GM19455 (cell line): Measurements from ENCODE around the gene COL4A5.
"Not testable (repeated sequence)": the region's sequence is repeated elsewhere in the genome, so short reads cannot be mapped to it uniquely, and the experiment has no call there.

Experiments used
- ATAC-seq: cut with Tn5 transposase; IDR thresholded peaks from one replicate; pipeline ENCODE4 v1.9.1; 2021; ENCODE audit not compliant: unreplicated experiment

COL4A5 gene

GRCh38 chrX:108439426-108439942 lies at the start of gene COL4A5:
Gene COL4A5, plus strand, starts transcription at chrX:108439838. Its CDS starts 288 bp downstream, at chrX:108440126.
- ATAC-seq: no peak

GRCh38 chrX:108390976-108391717 lies 48.5 kb upstream of the COL4A5 start:
- not testable (repeated sequence) for ATAC-seq

- ATAC-seq: no peak
Observed at GRCh38 chrX:108396188-108396891, 43.3 kb upstream of the COL4A5 start.

- ATAC-seq: no peak
Observed at GRCh38 chrX:108396986-108397385, 42.7 kb upstream of the COL4A5 start.

- ATAC-seq: no peak
Observed at GRCh38 chrX:108397627-108398391, 41.8 kb upstream of the COL4A5 start.

- no peak for ATAC-seq
Observed at GRCh38 chrX:108399418-108400165, 40.0 kb upstream of the COL4A5 start.

GRCh38 chrX:108412783-108413182 lies 26.9 kb upstream of the COL4A5 start:
- no peak for ATAC-seq

GRCh38 chrX:108415146-108415545 lies 24.5 kb upstream of the COL4A5 start:
- ATAC-seq: no peak

- ATAC-seq: no peak
Observed at GRCh38 chrX:108415891-108416290, 23.7 kb upstream of the COL4A5 start.

GRCh38 chrX:108417257-108417656 lies 22.4 kb upstream of the COL4A5 start:
- ATAC-seq: no peak

- no peak for ATAC-seq
Observed at GRCh38 chrX:108419401-108419800, 20.2 kb upstream of the COL4A5 start.

- no peak for ATAC-seq
Observed at GRCh38 chrX:108420481-108420880, 19.2 kb upstream of the COL4A5 start.

GRCh38 chrX:108426262-108426661 lies 13.4 kb upstream of the COL4A5 start:
- ATAC-seq: no peak

GRCh38 chrX:108435261-108435660 lies 4.4 kb upstream of the COL4A5 start:
- ATAC-seq: no peak

- ATAC-seq: no peak
Observed at GRCh38 chrX:108437349-108438109, 2.1 kb upstream of the COL4A5 start.

GRCh38 chrX:108438110-108438623 lies 1.5 kb upstream of the COL4A5 start, which contains the start of gene COL4A6:
Gene COL4A6, minus strand, starts transcription at chrX:108438422. Its CDS starts 226 bp downstream, at chrX:108438196.
- ATAC-seq: no peak

- no peak for ATAC-seq
Observed at GRCh38 chrX:108439961-108440696, 491 bp downstream of the COL4A5 start.

- no peak for ATAC-seq
Observed at GRCh38 chrX:108442901-108443464, 3.3 kb downstream of the COL4A5 start.

- no peak for ATAC-seq
Observed at GRCh38 chrX:108447303-108447702, 7.7 kb downstream of the COL4A5 start.
